Cardiac septum (tissue), 1 donor: ENCODE measurements around the gene ZNF197. TPM values are rescaled to one million over a fixed set of nuclear protein-coding genes. Genes with fewer than 3 reads are reported as not detected.
"Not testable (repeated sequence)": the region's sequence is repeated elsewhere in the genome, so short reads cannot be mapped to it uniquely, and the experiment has no call there.

ENCODE experiments used
- DNase-seq: peaks from one replicate; pipeline ENCODE4 v3.0.0-alpha.2; 2020; ENCODE audit warnings: low spot score
- intact Hi-C: fragments of 100-400 bp; cut with DNase I; formaldehyde crosslinking; loops from one replicate; pipeline ENCODE4 v1.14.0; 2022
- long read RNA-seq: library from polyadenylated mRNA; unstranded; transcript quantifications from one replicate; pipeline ENCODE4 v2.0.0, GENCODE V29; 2021
- total RNA-seq: library from RNA; stranded (reverse); fragmentation: NEBNext Ultra II Directional; extraction: Animal tissue kit (Norgen Biotek cat#: 25700); gene quantifications from one replicate; pipeline ENCODE4 v1.2.1, GENCODE V29; 2021
- donor health status: DM: no; HTN: no; CAD: no.

Gene ZNF197
- total RNA-seq: 13.6 TPM
- long read RNA-seq, full-length matches to known transcripts: 3 of 22 reads
- long read RNA-seq, partial matches to known transcripts: 0 of 22 reads
- long read RNA-seq, other reads (novel, unspliced or antisense): 19 of 22 reads

- DNase-seq: peak; percentile 92
- intact Hi-C loops: loop anchor here (1.0 to 10.0 kb wide), 4 partner anchors 23 to 240 kb away; partner anchors contain the start of genes TMEM42, ZNF35 and ZNF502
Observed at GRCh38 chr3:44624749-44625480, at the start of gene ZNF197. ZNF197 (plus strand) TSS chr3:44625036; CDS start chr3:44629155, 4,119 bp downstream.

- DNase-seq: no peak
- intact Hi-C loops: no loop called here
Observed at GRCh38 chr3:44576613-44577012, 48.2 kb upstream of the ZNF197 start.

GRCh38 chr3:44577354-44577952 is 47.4 kb upstream of the ZNF197 start:
- DNase-seq, intact Hi-C loops: not testable (repeated sequence)

DNA sequence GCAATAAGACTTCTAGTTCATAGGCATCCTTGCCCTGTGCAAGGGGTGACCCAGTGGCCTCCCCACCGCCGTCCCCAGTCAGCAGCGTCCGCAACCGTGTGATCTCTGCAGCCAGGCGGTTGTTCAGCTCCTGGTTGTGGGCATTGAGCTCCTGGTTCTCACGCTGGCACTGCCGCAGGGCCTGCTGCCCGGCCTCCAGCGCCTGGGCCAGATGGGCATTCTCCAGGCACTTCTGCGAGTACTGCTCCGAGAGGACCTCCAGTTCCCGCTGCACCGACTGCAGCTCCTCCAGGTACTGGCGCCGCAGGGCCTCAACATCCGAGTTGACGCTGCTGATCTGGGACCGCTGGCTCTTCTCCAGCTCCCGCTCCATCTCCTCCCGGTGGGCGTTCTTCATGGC is 46.5 kb upstream of the ZNF197 start:
- DNase-seq, intact Hi-C loops: not testable (repeated sequence)

- DNase-seq, intact Hi-C loops: not testable (repeated sequence)
Observed at GRCh38 chr3:44578924-44579515, 45.8 kb upstream of the ZNF197 start.

DNA sequence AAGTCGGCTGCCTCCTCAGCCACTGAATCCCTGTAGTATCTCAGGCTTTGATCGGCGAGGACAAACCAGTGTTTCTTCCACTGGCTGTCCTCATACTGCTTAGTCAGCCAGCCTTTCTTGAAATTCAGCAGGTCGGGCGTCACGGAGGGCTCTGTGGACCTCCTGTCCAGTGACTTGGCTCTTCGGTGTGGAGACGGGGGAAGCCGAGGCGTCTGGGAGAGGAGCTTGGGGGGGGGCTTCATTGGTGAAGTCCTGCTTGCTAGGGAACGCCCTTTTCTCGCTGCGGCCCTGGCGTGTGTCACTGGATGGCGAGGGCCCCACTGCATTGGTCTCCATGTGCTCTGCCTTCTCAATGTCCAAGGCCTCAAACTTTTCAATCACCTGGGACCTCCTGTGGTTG is 45.1 kb upstream of the ZNF197 start:
- intact Hi-C loops, DNase-seq: not testable (repeated sequence)

DNA sequence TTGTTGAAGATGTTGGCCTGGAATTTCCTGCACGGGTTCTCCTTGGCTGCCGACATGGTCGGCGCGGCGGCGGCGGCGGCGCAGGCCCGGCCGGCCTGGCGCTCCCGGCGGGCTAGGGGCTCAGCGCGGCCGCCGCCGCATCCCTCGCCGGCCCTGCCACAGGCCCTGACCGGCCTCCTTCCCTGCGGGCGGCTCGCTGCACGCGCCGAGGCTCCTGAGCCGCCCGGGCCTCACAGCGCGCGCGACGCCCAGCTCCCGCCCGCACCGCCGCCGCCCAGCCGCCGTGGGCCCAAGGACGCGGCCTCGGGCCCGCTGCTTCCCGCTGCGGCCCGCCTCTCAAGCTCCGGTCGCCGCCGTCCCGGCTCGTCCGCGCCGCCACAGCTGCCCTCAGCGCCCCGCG is 43.9 kb upstream of the ZNF197 start:
- DNase-seq, intact Hi-C loops: not testable (repeated sequence)

GRCh38 chr3:44584646-44585501 is 40.0 kb upstream of the ZNF197 start, which contains the start of gene ZNF660:
ZNF660 (plus strand) TSS chr3:44584964; CDS start chr3:44594194, 9,230 bp downstream.
- DNase-seq: peak; percentile 78
- intact Hi-C loops: no loop called here

DNA sequence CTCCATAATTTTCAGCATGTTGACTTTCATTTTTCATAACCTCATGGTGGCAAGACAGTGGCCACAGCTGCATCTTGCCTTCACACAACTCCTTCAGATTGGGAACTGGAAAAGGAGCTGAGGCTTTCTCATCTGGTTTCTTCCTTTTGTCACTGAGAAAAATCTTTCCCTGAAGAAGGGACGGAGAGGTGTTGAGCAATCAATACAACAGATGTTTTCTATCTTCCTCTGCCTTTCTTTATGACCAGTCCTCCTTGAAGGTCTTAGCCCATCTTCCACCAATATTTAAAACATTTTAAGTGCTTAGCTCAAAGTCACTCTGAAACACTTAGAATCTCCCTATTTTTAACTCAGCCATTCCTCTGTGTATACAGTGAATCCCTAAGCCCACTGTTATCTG is 28.2 kb upstream of the ZNF197 start:
- DNase-seq: no peak
- intact Hi-C loops: no loop called here

GRCh38 chr3:44601749-44602148 is 23.1 kb upstream of the ZNF197 start:
- intact Hi-C loops: no loop called here
- DNase-seq: no peak

- intact Hi-C loops: no loop called here
- DNase-seq: no peak
Observed at GRCh38 chr3:44612678-44613077, 12.2 kb upstream of the ZNF197 start.

DNA sequence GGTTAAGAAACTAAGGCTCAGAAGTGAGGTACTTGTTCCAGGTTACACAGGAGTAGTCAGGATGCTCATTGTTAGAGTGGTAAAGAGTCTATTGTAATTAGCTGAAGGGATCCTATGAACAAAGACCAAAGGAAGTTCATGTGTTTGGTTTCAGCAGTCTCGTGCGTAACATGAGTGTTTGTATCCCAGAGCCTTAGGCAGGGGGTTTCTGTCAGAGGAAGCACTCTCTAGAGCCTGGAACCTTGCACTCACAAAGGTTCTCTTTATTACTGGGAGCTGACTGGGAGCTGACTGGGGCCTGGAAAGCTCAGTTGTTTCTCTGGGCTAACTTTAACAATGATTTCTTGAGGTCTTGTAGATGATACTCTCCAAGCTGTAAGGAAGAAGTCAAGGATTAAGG is 3.9 kb downstream of the ZNF197 start:
- intact Hi-C loops: loop anchor here (5.0 to 10.0 kb wide), 2 partner anchors 84 to 236 kb away; partner anchors contain the start of genes TMEM42 and ZNF502
- DNase-seq: no peak

DNA sequence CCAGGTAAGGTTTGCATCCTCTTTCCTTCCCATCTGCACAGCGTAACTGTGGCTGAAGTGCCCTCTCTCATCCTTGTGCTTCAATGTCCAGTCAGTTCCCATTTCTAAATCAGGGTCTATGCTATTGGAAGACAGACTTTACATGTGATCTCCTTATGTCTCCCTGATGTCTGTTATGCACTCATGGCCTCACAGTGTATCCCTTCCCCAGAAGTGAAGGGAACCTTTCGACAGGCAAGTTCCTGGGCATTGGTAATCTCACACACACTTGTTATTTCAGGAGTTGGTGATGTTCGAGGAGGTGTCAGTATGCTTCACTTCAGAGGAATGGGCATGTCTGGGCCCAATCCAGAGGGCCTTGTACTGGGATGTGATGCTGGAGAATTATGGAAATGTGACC is 7.4 kb downstream of the ZNF197 start:
- intact Hi-C loops: no loop called here

GRCh38 chr3:44642337-44642736 is 17.5 kb downstream of the ZNF197 start:
- intact Hi-C loops: no loop called here
- DNase-seq: no peak

More for the DNA sequence above, 7.4 kb downstream of the ZNF197 start:
- DNase-seq: no peak

- no peak for DNase-seq
- intact Hi-C loops: no loop called here
Observed at GRCh38 chr3:44643024-44643423, 18.2 kb downstream of the ZNF197 start.

GRCh38 chr3:44647771-44648170 is 22.9 kb downstream of the ZNF197 start:
- DNase-seq: no peak
- intact Hi-C loops: loop anchor here (1.0 kb wide), 1 partner anchor 22 kb away; the partner anchor contains the start of gene ZNF197

GRCh38 chr3:44648564-44649229 is 23.9 kb downstream of the ZNF197 start, which contains the start of gene ZNF35:
ZNF35 (plus strand) TSS chr3:44648732; CDS start chr3:44651068, 2,336 bp downstream.
- peak; percentile 89 for DNase-seq
- intact Hi-C loops: loop anchor here (1.0 kb wide), 1 partner anchor 23 kb away; the partner anchor contains the start of gene ZNF197

DNA sequence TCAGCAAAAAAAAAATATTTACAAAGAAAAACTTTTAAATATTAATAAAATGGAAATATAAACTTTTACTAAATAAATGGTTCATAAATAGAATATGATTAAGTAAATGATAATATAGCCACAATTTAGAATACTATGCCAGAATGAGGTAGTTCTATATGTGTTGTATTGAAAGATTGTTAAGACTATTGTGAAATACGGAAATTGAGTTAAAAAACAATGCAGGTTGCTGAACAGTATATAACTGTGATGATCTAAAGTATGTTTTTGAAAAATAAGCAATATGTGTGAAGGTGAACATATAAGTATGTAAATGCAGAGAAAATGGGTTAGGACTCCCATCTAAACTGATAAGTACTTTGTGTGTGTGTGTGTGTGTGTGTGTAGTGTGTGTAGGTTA is 24.9 kb downstream of the ZNF197 start:
- no peak for DNase-seq
- intact Hi-C loops: no loop called here

GRCh38 chr3:44654039-44654438 is 29.2 kb downstream of the ZNF197 start:
- no peak for DNase-seq
- intact Hi-C loops: no loop called here
